Endothelial cell (in vitro differentiated cells): ENCODE data around the gene SMIM44. TPM values are rescaled to one million over a fixed set of nuclear protein-coding genes. Genes with fewer than 3 reads are reported as not detected.

Experiments used
- DNase-seq: peaks from one replicate; pipeline ENCODE4 v3.0.0; 2021; ENCODE audit warnings: low spot score
- H3K27ac Mint-ChIP-seq: one replicate; pipeline ENCODE4 v1.8.0; 2021; ENCODE audit warnings: mixed read lengths, inconsistent platforms; ENCODE audit not compliant: unreplicated experiment
- H3K27me3 Mint-ChIP-seq: one replicate; pipeline ENCODE4 v1.8.0; 2021; ENCODE audit warnings: mild to moderate bottlenecking, moderate library complexity, mixed read lengths, inconsistent platforms; ENCODE audit not compliant: unreplicated experiment
- H3K36me3 Mint-ChIP-seq: one replicate; pipeline ENCODE4 v1.8.0; 2021; ENCODE audit warnings: mild to moderate bottlenecking, low read depth, mixed read lengths, inconsistent platforms; ENCODE audit not compliant: unreplicated experiment
- H3K4me1 Mint-ChIP-seq: one replicate; pipeline ENCODE4 v1.8.0; 2021; ENCODE audit warnings: mild to moderate bottlenecking, mixed read lengths, inconsistent platforms; ENCODE audit not compliant: unreplicated experiment
- H3K4me3 Mint-ChIP-seq: one replicate; pipeline ENCODE4 v1.8.0; 2021; ENCODE audit warnings: mild to moderate bottlenecking, mixed read lengths, inconsistent platforms; ENCODE audit not compliant: unreplicated experiment
- H3K9me3 Mint-ChIP-seq: one replicate; pipeline ENCODE4 v1.8.0; 2021; ENCODE audit warnings: mixed read lengths, inconsistent platforms; ENCODE audit not compliant: unreplicated experiment
- CTCF ChIP-seq: fragments of 200-600 bp; sonication (generic); IDR thresholded peaks from one replicate; pipeline ENCODE4 v1.5.0; 2021; ENCODE audit warnings: antibody characterized with exemption; ENCODE audit not compliant: unreplicated experiment
- total RNA-seq: library from RNA; stranded (reverse); fragmentation: NEBNext Ultra II Directional; extraction: Animal tissue kit (Norgen Biotek cat#: 25700); gene quantifications from one replicate; pipeline ENCODE4 v1.2.1, GENCODE V29; 2021; ENCODE audit not compliant: unreplicated experiment

SMIM44 gene
- total RNA-seq, 1 donor from 2014 or later = not detected

- TF ChIP-seq CTCF = no peak
- Mint-ChIP-seq H3K4me3 (no peak overlapping the region), H3K27me3 (peaks cover 16% of the 10 kb centered on the region), H3K4me1 (peaks cover 3% of the 10 kb centered on the region), H3K9me3 (no peaks in the 10 kb centered on the region), H3K27ac (no peak overlapping the region), H3K36me3 (peaks cover 4% of the 10 kb centered on the region)
- no peak for DNase-seq
Measured at GRCh38 chr19:3462991-3463713, 20.1 kb downstream of the SMIM44 start.

GRCh38 chr19:3459965-3460582, 23.2 kb downstream of the SMIM44 start:
- H3K4me1 Mint-ChIP-seq = peaks cover 3% of the 10 kb centered on the region
- H3K36me3 Mint-ChIP-seq = peaks cover 4% of the 10 kb centered on the region
- H3K27me3 Mint-ChIP-seq = peaks cover 13% of the 10 kb centered on the region
- TF ChIP-seq CTCF = no peak
- no peak for DNase-seq
- no peaks in the 10 kb centered on the region for H3K9me3 Mint-ChIP-seq
- no peak overlapping the region for H3K4me3 Mint-ChIP-seq
- H3K27ac Mint-ChIP-seq = no peak overlapping the region

GRCh38 chr19:3459089-3459881, 24.0 kb downstream of the SMIM44 start:
- H3K27ac Mint-ChIP-seq = no peak overlapping the region
- peaks cover 11% of the 10 kb centered on the region for H3K27me3 Mint-ChIP-seq
- peaks cover 3% of the 10 kb centered on the region for H3K4me1 Mint-ChIP-seq
- H3K9me3 Mint-ChIP-seq = no peaks in the 10 kb centered on the region
- no peak for TF ChIP-seq CTCF
- no peak overlapping the region for H3K4me3 Mint-ChIP-seq
- H3K36me3 Mint-ChIP-seq = peaks cover 4% of the 10 kb centered on the region
- DNase-seq = no peak

- TF ChIP-seq CTCF = no peak
- H3K36me3 Mint-ChIP-seq = peaks cover 4% of the 10 kb centered on the region
- no peak overlapping the region for H3K27ac Mint-ChIP-seq
- peaks cover 3% of the 10 kb centered on the region for H3K4me1 Mint-ChIP-seq
- no peak for DNase-seq
- no peak overlapping the region for H3K4me3 Mint-ChIP-seq
- H3K27me3 Mint-ChIP-seq = peaks cover 11% of the 10 kb centered on the region
- H3K9me3 Mint-ChIP-seq = no peaks in the 10 kb centered on the region
Measured at GRCh38 chr19:3458229-3459088, 24.8 kb downstream of the SMIM44 start.
